Astrocyte (in vitro differentiated cells and primary cell): ENCODE results near the gene B3GNT4. TPM values are rescaled to one million over a fixed set of nuclear protein-coding genes. Genes with fewer than 3 reads are reported as not detected.

ENCODE experiments used
- DNase-seq: peaks from one replicate; pipeline ENCODE4 v3.0.0-alpha.2; 2010; ENCODE audit warnings: low read depth
- FAIRE-seq: peaks from 2 replicates; lab custom pipeline; 2011; peaks lifted over from hg19 to GRCh38; lab: Jason Lieb, UNC
- H2AFZ ChIP-seq: 2 replicates; pipeline ENCODE4 v1.6.0; 2012; ENCODE audit warnings: low read depth, low read length, inconsistent platforms
- H3K27ac ChIP-seq: 2 replicates; pipeline ENCODE4 v1.5.1; 2011; ENCODE audit warnings: low read depth, low read length, inconsistent platforms
- H3K27me3 ChIP-seq: 2 replicates; pipeline ENCODE4 v1.6.0; 2011; ENCODE audit warnings: low read length, inconsistent platforms; ENCODE audit not compliant: insufficient read depth
- H3K36me3 ChIP-seq: 2 replicates; pipeline ENCODE4 v1.5.1; 2011; ENCODE audit warnings: low read length, inconsistent platforms; ENCODE audit not compliant: insufficient read depth
- H3K4me1 ChIP-seq: 2 replicates; pipeline ENCODE4 v1.5.1; 2011; ENCODE audit warnings: low read length, inconsistent platforms; ENCODE audit not compliant: insufficient read depth
- H3K4me2 ChIP-seq: 2 replicates; pipeline ENCODE4 v1.6.0; 2012; ENCODE audit warnings: low read length, inconsistent platforms
- H3K4me3 ChIP-seq: 2 replicates; pipeline ENCODE4 v1.5.1; 2011; ENCODE audit warnings: low read depth, mild to moderate bottlenecking, low read length, inconsistent platforms; ENCODE audit not compliant: insufficient read depth
- H3K79me2 ChIP-seq: 2 replicates; pipeline ENCODE4 v1.6.0; 2012; ENCODE audit warnings: mild to moderate bottlenecking, low read length, inconsistent platforms; ENCODE audit not compliant: insufficient read depth
- H3K9ac ChIP-seq: 2 replicates; pipeline ENCODE4 v1.6.0; 2012; ENCODE audit warnings: mild to moderate bottlenecking, low read length, inconsistent platforms
- H3K9me3 ChIP-seq: 2 replicates; pipeline ENCODE4 v1.5.1; 2012; ENCODE audit warnings: low read depth, mild to moderate bottlenecking, low read length, inconsistent platforms; ENCODE audit not compliant: insufficient read depth
- H4K20me1 ChIP-seq: 2 replicates; pipeline ENCODE4 v1.6.0; 2012; ENCODE audit warnings: low read length, inconsistent platforms; ENCODE audit not compliant: insufficient read depth
- H3K27ac Mint-ChIP-seq: one replicate; pipeline ENCODE4 v1.8.0; 2021; ENCODE audit warnings: mild to moderate bottlenecking, mixed read lengths; ENCODE audit not compliant: unreplicated experiment
- H3K27me3 Mint-ChIP-seq: one replicate; pipeline ENCODE4 v1.8.0; 2021; ENCODE audit warnings: low read depth, mixed read lengths; ENCODE audit not compliant: unreplicated experiment
- H3K36me3 Mint-ChIP-seq: one replicate; pipeline ENCODE4 v1.8.0; 2021; ENCODE audit warnings: low read depth, mixed read lengths; ENCODE audit not compliant: unreplicated experiment
- H3K4me1 Mint-ChIP-seq: one replicate; pipeline ENCODE4 v1.8.0; 2021; ENCODE audit warnings: low read depth, mixed read lengths; ENCODE audit not compliant: unreplicated experiment
- H3K4me3 Mint-ChIP-seq: one replicate; pipeline ENCODE4 v1.8.0; 2021; ENCODE audit warnings: mild to moderate bottlenecking, moderate library complexity, mixed read lengths; ENCODE audit not compliant: unreplicated experiment
- H3K9me3 Mint-ChIP-seq: one replicate; pipeline ENCODE4 v1.8.0; 2021; ENCODE audit warnings: mild to moderate bottlenecking, mixed read lengths; ENCODE audit not compliant: unreplicated experiment
- EZH2 ChIP-seq: IDR thresholded peaks from 2 replicates; pipeline ENCODE4 v1.6.1; 2012; ENCODE audit warnings: mild to moderate bottlenecking, low read length, inconsistent platforms; ENCODE audit not compliant: insufficient read depth
- total RNA-seq: library from RNA; stranded (reverse); gene quantifications from 2 replicates; pipeline ENCODE4 v1.2.1, GENCODE V29; 2021
- TF ChIP-seq, protein P1 (sequence below): IDR thresholded peaks from 2 replicates; pipeline ENCODE4 v1.5.1; 2011; ENCODE audit warnings: low read depth, mild to moderate bottlenecking, inconsistent platforms, low read length, moderate library complexity; ENCODE audit not compliant: insufficient read depth

B3GNT4 gene
- total RNA-seq, 1 donor from 2014 or later, result 0.54 TPM

DNA sequence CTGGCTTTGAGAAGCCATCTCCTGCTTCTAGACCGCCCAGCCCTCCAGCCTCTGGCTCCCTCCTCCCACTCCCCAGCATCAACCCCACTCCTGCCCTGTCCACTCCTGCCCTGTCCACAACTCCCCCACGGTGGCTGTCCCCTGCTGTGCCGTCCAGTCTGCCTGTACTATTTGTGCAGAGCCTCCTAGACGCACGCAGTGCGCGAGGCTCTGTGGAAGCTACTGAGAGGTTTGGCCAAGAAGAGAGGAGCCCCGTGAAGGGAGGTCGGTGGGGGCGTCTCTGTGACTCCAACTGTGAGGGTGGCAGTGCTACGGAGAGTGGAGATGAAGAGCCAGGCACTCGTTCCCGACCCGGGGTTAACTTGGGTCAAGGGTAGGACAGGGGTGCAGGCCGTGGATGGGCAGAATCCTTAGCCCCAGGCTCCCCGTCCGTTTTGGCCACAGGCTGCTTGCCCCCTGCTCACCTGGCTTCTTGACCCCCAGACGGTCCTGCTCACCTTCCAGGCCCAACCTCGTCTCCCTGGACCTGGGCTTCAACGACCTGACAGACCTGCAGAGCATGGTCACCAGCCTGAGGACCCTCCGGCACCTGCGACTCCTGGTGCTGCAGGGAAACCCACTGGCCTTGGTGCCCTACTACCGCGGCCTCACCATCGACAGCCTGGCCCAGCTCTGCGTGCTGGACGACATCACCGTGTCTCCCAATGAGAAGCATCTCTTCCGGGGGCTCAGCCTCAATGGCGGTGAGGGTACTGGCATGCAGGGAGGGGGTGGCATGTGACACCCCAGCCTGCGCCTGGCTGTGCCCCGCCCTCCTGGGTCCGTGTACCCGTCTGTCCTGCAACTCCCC, 13.7 kb upstream of the B3GNT4 start:
- Histone ChIP-seq H3K9me3 (no peaks in the 10 kb centered on the region), H2AFZ (no peak overlapping the region), H3K79me2 (no peaks in the 10 kb centered on the region), H3K4me2 (no peak overlapping the region), H3K27me3 (peaks cover 2% of the 10 kb centered on the region), H3K27ac (no peak overlapping the region), H4K20me1 (no peaks in the 10 kb centered on the region), H3K4me1 (no peaks in the 10 kb centered on the region), H3K4me3 (no peak overlapping the region), H3K9ac (no peak overlapping the region), H3K36me3 (no peaks in the 10 kb centered on the region)
- Mint-ChIP-seq H3K36me3 (no peaks in the 10 kb centered on the region), H3K4me1 (no peaks in the 10 kb centered on the region), H3K9me3 (no peaks in the 10 kb centered on the region), H3K4me3 (no peak overlapping the region), H3K27me3 (peaks cover 11% of the 10 kb centered on the region), H3K27ac (no peak overlapping the region)
- TF ChIP-seq, protein P1, sequence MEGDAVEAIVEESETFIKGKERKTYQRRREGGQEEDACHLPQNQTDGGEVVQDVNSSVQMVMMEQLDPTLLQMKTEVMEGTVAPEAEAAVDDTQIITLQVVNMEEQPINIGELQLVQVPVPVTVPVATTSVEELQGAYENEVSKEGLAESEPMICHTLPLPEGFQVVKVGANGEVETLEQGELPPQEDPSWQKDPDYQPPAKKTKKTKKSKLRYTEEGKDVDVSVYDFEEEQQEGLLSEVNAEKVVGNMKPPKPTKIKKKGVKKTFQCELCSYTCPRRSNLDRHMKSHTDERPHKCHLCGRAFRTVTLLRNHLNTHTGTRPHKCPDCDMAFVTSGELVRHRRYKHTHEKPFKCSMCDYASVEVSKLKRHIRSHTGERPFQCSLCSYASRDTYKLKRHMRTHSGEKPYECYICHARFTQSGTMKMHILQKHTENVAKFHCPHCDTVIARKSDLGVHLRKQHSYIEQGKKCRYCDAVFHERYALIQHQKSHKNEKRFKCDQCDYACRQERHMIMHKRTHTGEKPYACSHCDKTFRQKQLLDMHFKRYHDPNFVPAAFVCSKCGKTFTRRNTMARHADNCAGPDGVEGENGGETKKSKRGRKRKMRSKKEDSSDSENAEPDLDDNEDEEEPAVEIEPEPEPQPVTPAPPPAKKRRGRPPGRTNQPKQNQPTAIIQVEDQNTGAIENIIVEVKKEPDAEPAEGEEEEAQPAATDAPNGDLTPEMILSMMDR, result no peak
- no peak for TF ChIP-seq EZH2
- DNase-seq (no peak), FAIRE-seq (no peak)

DNA sequence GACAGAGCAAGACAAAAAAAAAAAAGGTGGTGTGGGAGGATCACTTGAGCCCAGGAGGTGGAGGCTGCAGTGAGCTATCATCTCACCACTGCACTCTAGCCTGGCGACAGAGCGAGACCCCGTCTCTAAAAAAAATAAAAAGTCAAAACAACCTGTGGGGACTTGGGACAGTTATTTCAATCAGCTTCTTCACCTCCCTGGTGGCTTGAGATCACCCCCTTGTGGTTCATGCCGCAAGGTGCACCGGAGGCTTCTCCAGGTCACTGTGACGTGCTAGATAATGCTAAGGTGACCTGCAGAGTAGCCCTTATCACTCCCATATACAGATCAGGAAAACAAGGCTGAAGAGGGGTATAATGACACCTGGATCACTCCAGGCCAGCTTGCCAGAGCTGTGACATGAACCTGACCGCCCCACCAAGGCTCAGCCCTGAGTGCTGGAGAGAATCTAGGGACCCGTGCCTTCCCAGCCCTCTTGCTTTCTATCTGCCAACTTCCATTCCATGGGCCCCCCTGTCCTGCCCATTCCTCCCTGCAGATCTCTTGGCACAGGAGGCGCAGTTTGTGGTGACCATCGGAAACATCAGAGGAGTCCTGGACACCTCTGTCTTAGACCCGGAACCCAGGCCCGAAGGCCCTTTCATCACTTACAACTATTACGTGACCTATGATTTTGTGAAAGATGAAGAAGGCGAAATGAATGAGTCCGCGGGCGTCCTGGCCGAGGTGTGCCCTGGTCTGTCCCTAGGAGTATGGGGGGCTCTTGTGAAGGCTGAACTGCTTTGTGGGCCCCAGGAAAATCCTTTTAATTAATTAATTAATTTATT, 12.5 kb upstream of the B3GNT4 start:
- no peak overlapping the region for H3K4me3 Mint-ChIP-seq
- peaks cover 5% of the 10 kb centered on the region for H3K9me3 Mint-ChIP-seq
- no peaks in the 10 kb centered on the region for H3K4me1 ChIP-seq
- peak; percentile 20 for DNase-seq
- peaks cover 6% of the 10 kb centered on the region for H3K36me3 Mint-ChIP-seq
- H3K27ac Mint-ChIP-seq, result no peak overlapping the region
- no peak overlapping the region for H3K27ac ChIP-seq
- peaks cover 2% of the 10 kb centered on the region for H3K27me3 ChIP-seq
- TF ChIP-seq EZH2, result no peak
- TF ChIP-seq, protein P1, result peak; percentile 86
- H2AFZ ChIP-seq, result no peak overlapping the region
- no peak overlapping the region for H3K4me3 ChIP-seq
- H3K27me3 Mint-ChIP-seq, result peaks cover 3% of the 10 kb centered on the region
- H3K9ac ChIP-seq, result no peak overlapping the region
- H3K4me1 Mint-ChIP-seq, result no peaks in the 10 kb centered on the region
- H3K9me3 ChIP-seq, result no peaks in the 10 kb centered on the region
- H4K20me1 ChIP-seq, result no peaks in the 10 kb centered on the region
- H3K4me2 ChIP-seq, result no peak overlapping the region
- H3K36me3 ChIP-seq, result no peaks in the 10 kb centered on the region
- no peaks in the 10 kb centered on the region for H3K79me2 ChIP-seq
- no peak for FAIRE-seq
